Adrenal gland (tissue), 5 donors: ENCODE results near the gene ZNF488.

Experiments
- CTCF ChIP-seq, 6 experiments: fragments of 450-650 bp in 4 of 6; fragments of 200-600 bp in 2 of 6; sonication (generic) in 1 of 6; IDR thresholded peaks; 1 replicate in 5 of 6; 2 replicates in 1 of 6; pipeline versions ENCODE4 v1.5.1 to v1.8.0; 2016 to 2021; ENCODE audit warnings: antibody characterized with exemption in 6 of 6, mild to moderate bottlenecking in 2 of 6, moderate library complexity in 1 of 6
- POLR2A ChIP-seq, 2 donors: fragments of 450-650 bp; IDR thresholded peaks; one replicate each; pipeline ENCODE4 v1.6.1; 2017; ENCODE audit warnings: antibody characterized with exemption in 2 of 2, mild to moderate bottlenecking in 2 of 2, moderate library complexity in 1 of 2
- donor health status: DM: no; HTN: no; CAD: no.

GRCh38 chr10:47409866-47410256, 25.8 kb upstream of the ZNF488 start:
- TF ChIP-seq CTCF (IDR thresholded peaks at IDR 0.05) (no peak), POLR2A (IDR thresholded peaks at IDR 0.05) (no peak)
